GM18858 (cell line): ENCODE results near the gene NUP153.
"Not testable (repeated sequence)": the region's sequence is repeated elsewhere in the genome, so short reads cannot be mapped to it uniquely, and the experiment has no call there.

Experiments
- ATAC-seq: cut with Tn5 transposase; IDR thresholded peaks from one replicate; pipeline ENCODE4 v1.9.1; 2021; ENCODE audit not compliant: unreplicated experiment

The NUP153 gene

DNA sequence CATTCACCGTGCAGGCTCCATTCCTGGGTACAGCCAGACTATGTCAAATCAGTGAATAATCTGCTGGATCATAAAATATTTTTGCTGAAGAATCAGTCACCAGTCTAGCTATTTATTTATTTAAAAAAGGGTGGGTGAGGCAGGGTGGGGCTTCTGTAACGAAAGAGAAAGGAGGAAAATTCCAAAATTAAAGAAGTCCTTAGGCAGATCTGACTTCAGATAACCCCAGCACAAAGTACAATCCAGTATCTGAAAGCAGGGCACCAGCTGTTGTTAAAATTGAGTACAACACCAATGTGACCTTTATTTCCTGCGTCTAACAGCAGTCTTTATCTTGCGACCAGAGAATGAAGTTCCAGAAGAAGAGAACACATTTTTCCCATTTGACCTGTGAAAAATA lies 90.9 kb downstream of the NUP153 start:
- ATAC-seq = no peak

DNA sequence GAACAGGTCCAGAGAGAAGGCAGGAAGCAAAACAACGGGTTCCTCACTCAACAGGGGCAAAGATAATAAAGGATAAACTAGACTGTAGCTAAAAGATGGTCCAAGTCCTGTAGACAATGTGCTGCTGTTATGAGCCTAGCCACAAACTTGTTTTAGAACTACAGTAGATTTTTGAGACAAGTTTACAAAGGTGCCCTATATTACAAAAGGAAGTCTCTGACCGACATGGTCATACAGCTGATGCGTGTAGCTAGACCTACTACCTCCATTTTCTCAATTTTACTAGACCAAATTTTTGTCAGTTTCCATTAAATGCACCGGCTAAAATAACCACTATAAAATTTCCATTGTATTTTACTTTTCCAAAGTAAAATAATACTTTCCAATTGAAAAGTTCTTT lies 94.7 kb downstream of the NUP153 start:
- no peak for ATAC-seq

GRCh38 chr6:17610835-17611234 lies 95.9 kb downstream of the NUP153 start:
- no peak for ATAC-seq

DNA sequence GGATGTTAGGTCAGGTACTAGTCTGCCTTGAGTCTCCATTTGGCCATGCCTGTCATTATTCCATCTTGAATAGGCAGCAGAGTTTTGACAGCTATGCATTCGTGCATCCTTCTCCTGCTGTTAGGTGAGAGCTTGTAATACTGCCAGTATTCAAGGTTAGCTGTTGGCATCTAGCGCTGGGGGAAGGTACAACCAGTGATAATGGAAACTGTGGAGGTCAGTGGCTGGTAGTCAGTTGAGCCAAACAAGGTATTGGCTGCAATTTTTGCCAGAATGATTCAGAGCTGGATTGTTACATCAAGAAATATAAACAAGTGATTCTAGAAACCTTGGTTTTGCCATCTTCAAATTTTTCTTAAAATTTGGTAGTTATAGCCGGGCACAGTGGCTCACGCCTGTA lies 100.1 kb downstream of the NUP153 start:
- no peak for ATAC-seq

DNA sequence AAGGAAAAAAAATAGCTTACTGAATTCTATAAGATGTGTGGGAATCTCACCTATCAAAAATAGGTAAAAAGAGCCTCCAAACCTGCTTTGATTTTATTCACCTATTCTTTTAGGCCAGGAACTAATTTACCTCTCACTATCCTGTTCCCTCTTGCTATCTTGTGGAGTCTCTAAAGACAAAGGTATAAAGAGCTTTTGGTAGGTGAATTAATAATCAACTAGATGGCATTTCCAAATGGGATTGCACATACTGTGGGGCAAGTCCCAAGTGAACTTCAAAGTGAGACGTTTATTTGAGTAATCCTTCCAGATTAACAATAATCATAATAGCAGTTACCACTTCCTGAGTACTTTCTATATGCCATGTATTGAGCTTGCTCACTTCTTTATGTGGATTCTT lies 103.8 kb downstream of the NUP153 start:
- no peak for ATAC-seq

GRCh38 chr6:17601386-17601703 lies 105.4 kb downstream of the NUP153 start:
- no peak for ATAC-seq

DNA sequence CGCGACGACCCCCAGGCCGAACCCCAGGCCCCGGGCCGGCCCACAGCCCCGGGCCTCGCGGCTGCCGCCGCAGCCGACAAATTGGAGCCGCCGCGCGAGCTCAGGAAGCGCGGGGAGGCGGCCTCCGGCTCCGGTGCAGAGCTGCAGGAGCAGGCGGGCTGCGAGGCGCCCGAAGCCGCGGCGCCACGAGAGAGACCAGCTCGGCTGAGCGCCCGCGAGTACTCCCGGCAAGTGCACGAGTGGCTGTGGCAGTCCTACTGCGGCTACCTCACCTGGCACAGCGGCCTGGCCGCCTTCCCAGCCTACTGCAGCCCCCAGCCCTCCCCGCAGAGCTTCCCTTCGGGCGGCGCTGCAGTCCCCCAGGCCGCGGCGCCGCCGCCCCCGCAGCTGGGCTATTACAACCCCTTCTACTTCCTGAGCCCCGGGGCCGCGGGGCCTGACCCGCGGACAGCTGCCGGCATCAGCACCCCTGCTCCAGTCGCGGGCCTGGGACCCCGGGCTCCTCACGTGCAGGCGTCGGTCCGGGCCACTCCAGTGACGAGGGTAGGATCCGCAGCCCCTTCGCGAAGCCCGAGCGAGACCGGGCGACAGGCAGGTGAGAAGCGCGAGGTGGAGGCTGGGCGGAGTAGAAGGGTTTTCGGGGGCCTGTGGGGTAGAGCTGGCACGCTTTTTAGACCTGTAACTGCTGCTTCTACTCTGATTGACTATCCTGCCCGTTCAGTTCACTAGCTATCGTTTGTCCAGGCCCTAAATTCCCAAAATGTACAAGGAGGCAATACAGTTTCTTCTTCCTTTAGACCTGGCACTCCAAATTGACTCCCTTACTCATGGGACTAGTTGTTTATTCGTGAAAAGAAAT lies 106.0 kb downstream of the NUP153 start:
- peak; percentile 37 for ATAC-seq

DNA sequence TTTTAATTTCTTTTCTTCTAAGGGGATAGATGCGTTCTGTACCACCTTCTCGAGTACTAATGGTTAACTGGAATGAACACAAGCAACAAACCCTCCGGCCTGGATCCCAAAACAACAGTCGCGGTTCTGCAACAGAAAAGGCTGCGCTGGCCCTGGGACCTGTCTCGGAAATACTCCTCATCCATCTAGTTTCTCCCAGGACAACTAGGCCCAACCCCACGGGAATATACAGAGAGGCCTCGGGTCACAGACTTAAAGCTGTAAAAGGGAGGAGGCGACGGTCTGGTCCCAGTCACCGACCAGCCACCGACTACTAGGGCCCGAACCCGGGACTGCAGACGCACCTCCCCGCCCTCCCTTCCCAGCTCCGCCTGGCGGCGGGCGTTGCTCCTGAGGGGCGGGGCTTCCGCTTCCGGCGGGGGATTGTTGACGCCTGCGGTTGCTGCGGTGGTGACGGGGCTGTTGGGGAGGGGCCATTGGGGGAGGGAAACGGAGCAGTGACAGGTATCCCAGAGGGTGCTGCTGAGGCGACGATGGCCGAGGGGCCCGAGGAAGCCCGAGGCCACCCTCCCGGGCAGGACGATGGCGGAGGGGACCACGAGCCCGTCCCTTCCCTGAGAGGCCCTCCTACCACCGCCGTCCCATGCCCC lies 106.7 kb downstream of the NUP153 start, which contains the start of gene FAM8A1:
Gene FAM8A1 (plus strand): TSS at position 426 of the 650 bp plus-strand sequence. CDS start 108 bp downstream, at position 534.
- peak; percentile 73 for ATAC-seq

DNA sequence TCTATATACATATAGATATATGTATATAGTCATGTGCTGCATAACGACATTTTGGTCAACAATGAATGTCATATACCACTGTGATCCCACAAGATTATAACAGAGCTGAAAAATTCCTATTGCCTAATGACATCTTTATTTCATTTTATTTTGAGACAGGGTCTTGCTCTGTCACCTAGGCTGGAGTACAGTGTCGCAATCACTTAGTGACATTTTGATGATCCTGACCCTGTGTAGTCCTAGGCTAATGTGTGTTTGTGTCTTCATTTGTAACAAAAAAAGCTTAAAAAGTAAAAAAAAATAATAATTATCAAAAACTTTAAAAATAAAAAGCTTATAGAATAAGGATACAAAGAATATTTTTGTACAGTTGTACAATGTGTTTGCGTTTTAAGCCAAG lies 110.6 kb downstream of the NUP153 start:
- no peak for ATAC-seq

DNA sequence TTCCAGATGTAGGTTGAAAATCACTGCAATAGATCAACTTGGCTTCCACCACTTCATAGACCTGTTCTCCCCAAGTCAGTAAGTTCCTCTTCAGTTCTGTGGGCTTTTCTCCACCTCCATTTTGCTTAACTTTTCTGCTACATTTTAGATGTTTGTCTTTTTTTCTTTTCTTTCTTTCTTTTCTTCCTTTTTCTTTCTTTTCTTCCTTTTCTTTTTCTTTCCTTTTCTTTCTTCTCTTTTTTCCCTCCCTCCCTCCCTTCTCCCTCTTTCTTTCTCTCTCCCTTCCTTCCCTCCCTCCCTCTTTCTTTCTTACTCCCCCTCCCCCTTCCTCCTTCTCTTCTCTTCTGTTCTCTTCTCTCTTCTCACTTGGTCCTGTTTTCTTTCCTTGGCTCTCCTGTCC lies 113.5 kb downstream of the NUP153 start:
- no peak for ATAC-seq

- ATAC-seq = no peak
Observed at GRCh38 chr6:17591287-17591686, 115.4 kb downstream of the NUP153 start.

DNA sequence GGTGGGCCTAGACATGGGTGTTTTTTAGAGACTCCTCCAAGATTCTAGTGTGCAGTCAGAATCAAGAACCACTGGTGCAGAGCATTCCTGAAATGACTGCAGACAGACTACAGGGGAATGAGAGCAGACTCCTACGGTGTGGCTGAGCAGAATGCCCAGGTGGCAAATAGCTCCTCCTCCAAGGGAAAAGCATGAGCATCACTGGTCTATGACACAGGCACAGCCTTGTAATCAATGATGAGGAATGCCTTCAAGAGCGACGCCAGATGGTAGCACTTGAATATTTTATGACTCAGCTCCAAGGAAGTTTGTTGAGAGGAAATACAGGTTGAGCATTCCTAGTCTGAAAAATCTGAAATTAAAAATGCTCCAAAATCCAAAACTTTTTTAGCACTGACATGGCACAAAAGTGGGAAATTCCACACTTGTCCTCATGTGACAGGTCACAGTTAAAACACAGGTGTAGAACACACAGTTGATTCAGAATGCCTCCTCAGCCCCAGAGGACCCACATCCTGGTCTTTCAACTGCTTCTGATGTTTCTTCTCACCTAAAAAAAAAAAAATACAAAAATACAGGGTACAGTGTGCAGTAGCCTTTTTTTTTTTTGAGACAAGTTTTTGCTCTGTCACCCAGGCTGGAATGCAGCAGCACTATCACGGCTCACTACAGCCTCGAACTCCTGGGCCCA lies 117.2 kb downstream of the NUP153 start:
- peak; percentile 56 for ATAC-seq

- no peak for ATAC-seq
Observed at GRCh38 chr6:17588011-17588410, 118.7 kb downstream of the NUP153 start.

- ATAC-seq = not testable (repeated sequence)
Observed at GRCh38 chr6:17586623-17587022, 120.1 kb downstream of the NUP153 start.

DNA sequence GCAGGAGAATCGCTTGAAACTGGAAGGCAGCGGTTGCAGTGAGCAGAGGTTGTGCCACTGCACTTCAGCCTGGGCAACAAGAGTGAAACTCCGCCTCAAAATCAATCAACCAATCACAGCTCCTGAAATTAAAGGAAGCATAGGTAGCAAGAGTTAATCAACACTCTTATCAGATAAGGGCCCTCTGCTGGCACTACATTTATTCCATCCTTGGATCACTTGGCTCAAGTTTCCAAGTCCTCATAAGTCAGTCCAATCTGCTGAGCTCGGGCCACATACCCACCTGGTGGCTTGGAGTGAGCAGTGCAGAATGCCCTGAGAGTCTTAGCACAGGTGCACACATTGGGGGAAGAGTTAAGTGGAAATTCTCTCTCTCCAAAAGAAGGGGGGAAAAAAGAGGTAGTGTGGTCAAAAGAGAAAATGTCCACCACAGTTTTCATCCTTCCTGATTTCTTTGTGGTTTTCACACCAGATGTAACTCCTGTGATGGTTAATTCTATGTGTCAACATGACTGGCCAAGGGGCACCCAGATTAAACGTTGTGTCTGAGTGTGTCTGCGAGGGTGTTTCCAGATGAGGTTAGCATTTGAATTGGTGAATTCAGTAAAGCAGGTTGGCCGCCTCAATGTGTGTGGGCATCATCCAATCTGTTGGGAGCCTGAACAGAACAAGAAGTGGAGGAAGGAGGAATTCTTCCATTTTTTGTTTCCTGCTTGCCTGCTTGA lies 120.8 kb downstream of the NUP153 start:
- ATAC-seq = no peak

DNA sequence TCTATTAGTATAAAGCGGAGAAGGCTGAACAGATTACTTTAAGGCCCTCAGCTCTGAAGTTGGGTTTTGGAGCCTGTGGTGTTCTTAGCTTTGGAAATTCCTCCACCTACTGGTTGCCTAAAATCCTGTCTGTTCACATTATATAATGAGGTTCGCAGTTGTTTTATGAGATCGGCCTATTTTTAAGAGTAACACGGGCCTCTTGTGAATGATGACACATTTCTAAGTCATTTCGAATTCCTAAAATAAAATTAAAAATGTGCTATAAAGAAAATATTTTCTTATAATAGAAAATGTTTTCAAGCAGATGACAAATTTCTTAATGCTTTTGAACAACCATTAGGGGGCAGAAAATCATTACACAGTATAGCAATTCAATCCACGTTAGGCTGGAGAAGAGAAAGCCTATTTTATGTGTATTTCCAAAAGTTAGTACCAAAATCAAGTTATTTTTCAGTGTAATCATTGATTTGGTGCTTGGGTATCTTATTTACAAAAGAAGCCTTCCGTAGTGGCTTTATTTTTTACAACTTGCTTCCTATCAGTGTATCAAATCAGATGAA lies 122.4 kb downstream of the NUP153 start:
- ATAC-seq = peak; percentile 56

- no peak for ATAC-seq
Observed at GRCh38 chr6:17583811-17584210, 122.9 kb downstream of the NUP153 start.

- ATAC-seq = not testable (repeated sequence)
Observed at GRCh38 chr6:17581282-17581681, 125.4 kb downstream of the NUP153 start.

DNA sequence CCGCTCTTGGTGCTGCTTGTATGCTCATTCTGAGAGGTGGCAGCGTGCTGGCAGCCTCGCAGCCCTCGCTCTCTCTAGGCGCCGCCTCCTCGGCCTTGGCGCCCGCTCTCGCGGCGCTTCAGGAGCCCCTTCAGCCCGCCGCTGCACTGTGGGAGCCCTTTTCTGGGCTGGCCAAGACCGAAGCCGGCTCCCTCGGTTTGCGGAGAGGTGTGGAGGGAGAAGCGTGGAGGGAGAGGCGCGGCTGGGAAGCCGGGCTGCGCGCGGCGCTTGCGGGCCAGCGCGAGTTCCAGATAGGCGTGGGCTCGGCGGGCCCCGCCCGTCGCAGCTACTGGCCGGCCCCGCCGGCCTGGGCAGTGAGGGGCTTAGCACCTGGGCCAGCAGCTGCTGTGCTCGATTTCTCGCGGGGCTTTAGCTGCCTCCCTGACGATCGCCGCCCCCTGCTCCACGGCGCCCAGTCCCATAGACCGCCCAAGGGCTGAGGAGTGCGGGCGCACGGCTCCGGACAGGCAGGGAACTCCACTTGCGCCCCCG lies 126.1 kb downstream of the NUP153 start:
- no peak for ATAC-seq

GRCh38 chr6:17577059-17577458 lies 129.7 kb downstream of the NUP153 start:
- ATAC-seq = no peak
